Osteoblast (primary cell): ENCODE data around the gene CTNS. TPM values are rescaled to one million over a fixed set of nuclear protein-coding genes. Genes with fewer than 3 reads are reported as not detected.

ENCODE experiments used
- DNase-seq: peaks from one replicate; pipeline ENCODE4 v3.0.0; 2011; ENCODE audit warnings: low spot score, mixed read lengths; ENCODE audit not compliant: insufficient read length; ENCODE audit errors: missing footprints
- H2AFZ ChIP-seq: 2 replicates; pipeline ENCODE4 v1.6.0; 2011; ENCODE audit warnings: mild to moderate bottlenecking, low read length
- H3K27ac ChIP-seq: 2 replicates; pipeline ENCODE4 v1.5.1; 2011; ENCODE audit warnings: mild to moderate bottlenecking, low read depth, low read length, moderate library complexity
- H3K27me3 ChIP-seq: 2 replicates; pipeline ENCODE4 v1.6.0; 2012; ENCODE audit warnings: mild to moderate bottlenecking, control low read depth, inconsistent platforms, low read length, moderate library complexity; ENCODE audit not compliant: insufficient read depth
- H3K36me3 ChIP-seq: 2 replicates; pipeline ENCODE4 v1.5.1; 2011; ENCODE audit warnings: mild to moderate bottlenecking, low read length, control low read depth, moderate library complexity; ENCODE audit not compliant: insufficient read depth
- H3K4me1 ChIP-seq: 2 replicates; pipeline ENCODE4 v1.5.1; 2011; ENCODE audit warnings: mild to moderate bottlenecking, low read length, control low read depth, moderate library complexity; ENCODE audit not compliant: insufficient read depth
- H3K4me2 ChIP-seq: 2 replicates; pipeline ENCODE4 v1.6.0; 2011; ENCODE audit warnings: mild to moderate bottlenecking, low read length; ENCODE audit not compliant: insufficient read depth
- H3K4me3 ChIP-seq: fragments of 200-600 bp; sonication (generic); 3 replicates; pipeline ENCODE4 v1.5.1; 2012; ENCODE audit warnings: mild to moderate bottlenecking, low read length, inconsistent platforms; ENCODE audit not compliant: insufficient read depth
- H3K79me2 ChIP-seq: 2 replicates; pipeline ENCODE4 v1.6.0; 2012; ENCODE audit warnings: mild to moderate bottlenecking, low read length, control low read depth, inconsistent platforms; ENCODE audit not compliant: insufficient read depth
- H3K9me3 ChIP-seq: 2 replicates; pipeline ENCODE4 v1.5.1; 2011; ENCODE audit warnings: low read depth, low read length, control low read depth
- H4K20me1 ChIP-seq: 2 replicates; pipeline ENCODE4 v1.6.0; 2012; ENCODE audit warnings: mild to moderate bottlenecking, low read length, control low read depth; ENCODE audit not compliant: insufficient read depth
- total RNA-seq: library from RNA; depleted of rRNA; stranded (reverse); fragments of >200 nt; gene quantifications from 2 replicates; pipeline ENCODE4 v1.2.3, GENCODE V29; 2012
- TF ChIP-seq, protein P1 (sequence below): IDR thresholded peaks from 2 replicates; pipeline ENCODE4 v1.5.1; 2011; ENCODE audit warnings: mild to moderate bottlenecking, low read depth, low read length, moderate library complexity; ENCODE audit errors: extremely low read depth

The CTNS gene
- total RNA-seq, 1 donor, result 34.7 TPM

DNA sequence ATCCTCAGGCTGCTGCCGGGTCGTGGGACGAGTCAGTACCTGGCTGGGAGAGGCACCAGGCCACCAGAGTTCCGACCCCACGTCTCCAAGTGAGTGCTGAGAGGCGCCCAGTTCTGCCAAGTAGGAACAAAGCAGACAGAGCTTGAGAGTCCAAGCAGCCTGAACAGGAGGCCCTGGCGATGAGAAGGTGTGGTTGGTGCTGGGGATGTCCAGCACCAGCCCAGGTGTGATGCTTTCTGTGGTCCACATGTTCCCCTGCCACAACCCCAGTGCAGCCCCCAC is 21.0 kb downstream of the CTNS start:
- H4K20me1 ChIP-seq, result peaks cover 4% of the 10 kb centered on the region
- H3K4me1 ChIP-seq, result peaks cover 11% of the 10 kb centered on the region
- no peaks in the 10 kb centered on the region for H3K27me3 ChIP-seq
- TF ChIP-seq, protein P1, sequence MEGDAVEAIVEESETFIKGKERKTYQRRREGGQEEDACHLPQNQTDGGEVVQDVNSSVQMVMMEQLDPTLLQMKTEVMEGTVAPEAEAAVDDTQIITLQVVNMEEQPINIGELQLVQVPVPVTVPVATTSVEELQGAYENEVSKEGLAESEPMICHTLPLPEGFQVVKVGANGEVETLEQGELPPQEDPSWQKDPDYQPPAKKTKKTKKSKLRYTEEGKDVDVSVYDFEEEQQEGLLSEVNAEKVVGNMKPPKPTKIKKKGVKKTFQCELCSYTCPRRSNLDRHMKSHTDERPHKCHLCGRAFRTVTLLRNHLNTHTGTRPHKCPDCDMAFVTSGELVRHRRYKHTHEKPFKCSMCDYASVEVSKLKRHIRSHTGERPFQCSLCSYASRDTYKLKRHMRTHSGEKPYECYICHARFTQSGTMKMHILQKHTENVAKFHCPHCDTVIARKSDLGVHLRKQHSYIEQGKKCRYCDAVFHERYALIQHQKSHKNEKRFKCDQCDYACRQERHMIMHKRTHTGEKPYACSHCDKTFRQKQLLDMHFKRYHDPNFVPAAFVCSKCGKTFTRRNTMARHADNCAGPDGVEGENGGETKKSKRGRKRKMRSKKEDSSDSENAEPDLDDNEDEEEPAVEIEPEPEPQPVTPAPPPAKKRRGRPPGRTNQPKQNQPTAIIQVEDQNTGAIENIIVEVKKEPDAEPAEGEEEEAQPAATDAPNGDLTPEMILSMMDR, result no peak
- H3K4me2 ChIP-seq, result no peak overlapping the region
- H3K4me3 ChIP-seq, result no peak overlapping the region
- H3K36me3 ChIP-seq, result peaks cover 10% of the 10 kb centered on the region
- DNase-seq, result peak; percentile 84
- H3K9me3 ChIP-seq, result no peaks in the 10 kb centered on the region
- no peak overlapping the region for H2AFZ ChIP-seq
- no peaks in the 10 kb centered on the region for H3K79me2 ChIP-seq
- H3K27ac ChIP-seq, result no peak overlapping the region

DNA sequence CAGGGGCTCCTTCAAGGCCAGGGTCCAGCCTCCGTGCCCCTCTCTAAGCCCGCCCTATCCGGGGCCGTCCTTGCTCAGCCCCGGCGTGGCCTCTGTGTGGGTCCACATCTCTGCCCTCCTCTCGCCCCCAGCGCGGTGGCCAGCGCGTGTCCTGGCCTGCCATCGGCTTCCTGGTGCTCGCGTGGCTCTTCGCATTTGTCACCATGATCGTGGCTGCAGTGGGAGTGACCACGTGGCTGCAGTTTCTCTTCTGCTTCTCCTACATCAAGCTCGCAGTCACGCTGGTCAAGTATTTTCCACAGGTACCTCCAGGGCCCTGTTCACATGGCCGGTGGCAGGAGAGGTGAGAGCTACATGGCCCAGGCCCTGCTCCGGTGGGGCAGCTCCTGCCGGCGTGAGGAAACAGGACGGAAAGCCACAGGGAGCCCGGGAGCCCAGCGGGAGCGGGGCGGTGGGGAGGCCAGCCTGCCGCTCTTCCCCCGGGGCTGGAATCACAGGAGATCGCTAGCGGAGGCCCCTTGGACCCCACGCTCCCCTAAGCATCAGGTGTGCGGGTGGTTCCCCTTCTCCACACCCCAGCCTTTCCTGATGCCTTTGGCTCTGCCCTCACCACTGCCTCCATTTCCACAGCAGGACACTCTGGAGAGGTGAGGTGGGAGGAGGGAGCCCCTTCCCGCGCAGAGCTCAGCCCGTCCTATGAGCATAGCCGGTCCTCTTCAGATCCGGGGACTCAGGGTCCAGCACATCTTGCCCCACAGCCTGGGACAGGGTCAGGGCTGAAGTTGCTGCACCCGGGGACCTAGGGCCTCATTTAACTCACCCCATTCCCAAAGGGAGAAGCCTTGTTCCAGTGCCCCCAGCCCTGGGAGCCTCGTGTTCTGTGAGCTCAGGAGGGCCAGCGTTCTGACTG is 21.6 kb downstream of the CTNS start:
- H3K27ac ChIP-seq, result no peak overlapping the region
- H3K36me3 ChIP-seq, result peaks cover 10% of the 10 kb centered on the region
- H2AFZ ChIP-seq, result no peak overlapping the region
- peaks cover 2% of the 10 kb centered on the region for H3K79me2 ChIP-seq
- no peaks in the 10 kb centered on the region for H3K9me3 ChIP-seq
- DNase-seq, result peak; percentile 90
- H4K20me1 ChIP-seq, result peaks cover 4% of the 10 kb centered on the region
- no peaks in the 10 kb centered on the region for H3K27me3 ChIP-seq
- no peak overlapping the region for H3K4me2 ChIP-seq
- peaks cover 11% of the 10 kb centered on the region for H3K4me1 ChIP-seq
- no peak overlapping the region for H3K4me3 ChIP-seq
- TF ChIP-seq, protein P1, result no peak

DNA sequence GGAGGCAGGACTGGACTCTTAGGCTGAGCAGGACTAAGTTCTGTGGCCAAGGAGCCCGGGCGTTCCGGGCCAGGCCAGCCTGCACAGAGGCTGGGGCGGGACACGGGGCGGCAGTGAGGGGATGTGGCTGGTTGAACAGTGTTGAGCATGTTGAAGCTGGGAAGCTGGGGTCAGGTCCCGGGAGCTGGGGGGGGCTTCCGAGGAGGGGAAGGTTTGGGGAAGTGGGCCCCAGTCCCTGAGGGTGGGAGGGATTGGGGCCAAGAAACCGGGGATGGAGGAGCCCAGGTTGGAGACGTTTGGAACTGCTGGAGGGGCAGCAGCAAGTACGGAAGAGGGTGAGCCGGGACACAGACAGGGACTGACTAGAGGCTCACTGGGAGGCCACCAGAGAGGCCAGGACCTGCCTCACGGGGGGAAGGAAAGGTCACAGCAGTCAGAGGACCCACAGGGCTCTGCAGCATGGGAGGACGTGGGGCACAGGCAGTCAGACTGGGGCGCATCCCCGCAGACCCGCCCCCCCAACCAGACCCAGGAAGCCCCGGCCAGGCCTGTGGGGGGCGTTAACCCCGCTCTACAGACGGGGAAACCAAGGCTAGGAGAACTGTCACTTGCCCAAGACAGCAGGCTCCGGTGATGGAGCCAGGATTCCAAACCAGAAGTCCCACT is 22.4 kb downstream of the CTNS start:
- peak; percentile 65 for DNase-seq
- peaks cover 10% of the 10 kb centered on the region for H4K20me1 ChIP-seq
- H3K4me2 ChIP-seq, result no peak overlapping the region
- H3K27me3 ChIP-seq, result no peaks in the 10 kb centered on the region
- no peaks in the 10 kb centered on the region for H3K9me3 ChIP-seq
- peak overlapping the region; percentile 75 for H3K27ac ChIP-seq
- peaks cover 14% of the 10 kb centered on the region for H3K36me3 ChIP-seq
- H3K4me3 ChIP-seq, result no peak overlapping the region
- H3K4me1 ChIP-seq, result peaks cover 11% of the 10 kb centered on the region
- no peak overlapping the region for H2AFZ ChIP-seq
- TF ChIP-seq, protein P1, result no peak
- H3K79me2 ChIP-seq, result peaks cover 7% of the 10 kb centered on the region

DNA sequence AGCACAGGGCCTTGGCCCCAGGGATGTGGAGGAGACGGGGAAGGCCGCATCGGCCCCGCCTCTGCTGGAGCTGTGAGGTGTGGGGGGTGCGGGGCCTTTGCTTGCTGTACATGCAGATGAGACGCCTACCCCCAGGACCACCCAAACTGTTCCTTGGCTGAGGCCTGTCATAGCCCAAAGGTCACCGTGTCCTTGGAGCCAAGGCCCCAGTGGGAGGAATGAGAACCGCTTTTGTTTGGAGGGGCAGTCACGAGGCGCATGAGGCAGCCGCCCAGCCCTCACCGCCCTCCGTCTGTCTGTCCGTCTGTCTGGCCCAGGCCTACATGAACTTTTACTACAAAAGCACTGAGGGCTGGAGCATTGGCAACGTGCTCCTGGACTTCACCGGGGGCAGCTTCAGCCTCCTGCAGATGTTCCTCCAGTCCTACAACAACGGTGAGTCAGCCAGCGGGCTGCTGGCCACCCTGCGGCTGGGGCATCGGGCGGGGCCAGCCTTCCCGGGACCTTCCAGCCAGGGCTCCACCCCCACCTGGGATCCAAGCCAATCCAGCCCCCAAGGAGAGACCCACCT is 23.1 kb downstream of the CTNS start:
- no peaks in the 10 kb centered on the region for H3K9me3 ChIP-seq
- peak overlapping the region; percentile 37 for H2AFZ ChIP-seq
- H4K20me1 ChIP-seq, result peaks cover 17% of the 10 kb centered on the region
- H3K4me3 ChIP-seq, result no peak overlapping the region
- H3K4me2 ChIP-seq, result peak overlapping the region; percentile 33
- H3K79me2 ChIP-seq, result peaks cover 14% of the 10 kb centered on the region
- H3K27ac ChIP-seq, result peak overlapping the region; percentile 75
- peaks cover 21% of the 10 kb centered on the region for H3K36me3 ChIP-seq
- DNase-seq, result peak; percentile 100
- no peaks in the 10 kb centered on the region for H3K27me3 ChIP-seq
- TF ChIP-seq, protein P1, result peak; percentile 22
- H3K4me1 ChIP-seq, result peaks cover 11% of the 10 kb centered on the region
